Tibial artery (tissue), 4 donors: Measurements from ENCODE around the gene LRTM1.

Source experiments
- DNase-seq, 2 donors: peaks; one replicate each; pipeline ENCODE4 v3.0.0-alpha.2; 2019
- H3K27ac ChIP-seq, 2 donors: fragments of 200-600 bp; sonication (generic) in 1 of 2; 1 replicate in 1 of 2; 2 replicates in 1 of 2; pipeline ENCODE4 v1.5.1; 2018 to 2019; ENCODE audit warnings: mild to moderate bottlenecking in 1 of 2
- H3K27me3 ChIP-seq, 2 donors: fragments of 200-600 bp; sonication (generic) in 1 of 2; one replicate each; pipeline versions ENCODE4 v1.5.1 to v1.6.0; 2016 to 2019
- H3K36me3 ChIP-seq, 3 donors: fragments of 200-600 bp; sonication (generic) in 2 of 3; one replicate each; pipeline ENCODE4 v1.5.1; 2016 to 2019; ENCODE audit warnings: mild to moderate bottlenecking in 2 of 3
- H3K4me1 ChIP-seq, 4 donors: fragments of 200-600 bp; sonication (generic) in 2 of 4; 1 replicate in 3 of 4; 2 replicates in 1 of 4; pipeline ENCODE4 v1.5.1; 2016 to 2019
- H3K4me3 ChIP-seq, 2 donors: fragments of 200-600 bp; sonication (generic) in 1 of 2; 1 replicate in 1 of 2; 2 replicates in 1 of 2; pipeline ENCODE4 v1.5.1; 2018 to 2019; ENCODE audit warnings: mild to moderate bottlenecking in 2 of 2
- H3K9me3 ChIP-seq, 3 donors: fragments of 200-600 bp; sonication (generic) in 1 of 3; one replicate each; pipeline ENCODE4 v1.5.1; 2016 to 2019
- CTCF ChIP-seq, 2 experiments: fragments of 200-600 bp in 1 of 2; fragments of 450-650 bp in 1 of 2; IDR thresholded peaks; one replicate each; pipeline ENCODE4 v1.5.1; 2017 to 2019; ENCODE audit warnings: antibody characterized with exemption in 2 of 2, mild to moderate bottlenecking in 1 of 2, moderate library complexity in 1 of 2
- intact Hi-C: fragments of 100-400 bp; cut with DNase I; formaldehyde crosslinking; loops from one replicate; pipeline ENCODE4 v1.15.0; 2023; ENCODE audit warnings: low total_unique reads

The LRTM1 gene

GRCh38 chr3:54928046-54928770 lies at the start of gene LRTM1:
Gene LRTM1 (minus strand): TSS chr3:54928059. CDS start chr3:54927911, 148 bp downstream.
- Histone ChIP-seq H3K27ac (no peak within 1 kb of the TSS), H3K36me3 (no peaks in the 10 kb centered on the region), H3K4me1 (no peaks in the 10 kb centered on the region), H3K4me3 (no peak within 1 kb of the TSS), H3K27me3 (no peaks in the 10 kb centered on the region), H3K9me3 (no peaks in the 10 kb centered on the region)
- intact Hi-C loops = no loop called here
- no peak for TF ChIP-seq CTCF (IDR thresholded peaks at IDR 0.05)
- no peak for DNase-seq

GRCh38 chr3:54977439-54977838 lies 49.6 kb upstream of the LRTM1 start:
- TF ChIP-seq CTCF (IDR thresholded peaks at IDR 0.05) = no peak
- H3K27me3 ChIP-seq = no peaks in the 10 kb centered on the region
- DNase-seq = no peak
- no peaks in the 10 kb centered on the region for H3K4me1 ChIP-seq
- H3K36me3 ChIP-seq = no peaks in the 10 kb centered on the region
- no peak overlapping the region for H3K27ac ChIP-seq
- H3K9me3 ChIP-seq = no peaks in the 10 kb centered on the region
- H3K4me3 ChIP-seq = no peak overlapping the region
- intact Hi-C loops = no loop called here

GRCh38 chr3:54970895-54971294 lies 43.0 kb upstream of the LRTM1 start:
- Histone ChIP-seq H3K27ac (no peak overlapping the region), H3K27me3 (no peaks in the 10 kb centered on the region), H3K4me3 (no peak overlapping the region), H3K4me1 (no peaks in the 10 kb centered on the region), H3K9me3 (no peaks in the 10 kb centered on the region), H3K36me3 (no peaks in the 10 kb centered on the region)
- no peak for TF ChIP-seq CTCF (IDR thresholded peaks at IDR 0.05)
- intact Hi-C loops = no loop called here
- DNase-seq = no peak

GRCh38 chr3:54969652-54970051 lies 41.8 kb upstream of the LRTM1 start:
- intact Hi-C loops = no loop called here
- TF ChIP-seq CTCF (IDR thresholded peaks at IDR 0.05) = no peak
- no peak for DNase-seq

GRCh38 chr3:54968546-54969172 lies 40.8 kb upstream of the LRTM1 start:
- no peak overlapping the region for H3K4me3 ChIP-seq
- no peak for TF ChIP-seq CTCF (IDR thresholded peaks at IDR 0.05)
- intact Hi-C loops = no loop called here
- no peaks in the 10 kb centered on the region for H3K9me3 ChIP-seq
- H3K27ac ChIP-seq = no peak overlapping the region
- H3K4me1 ChIP-seq = no peaks in the 10 kb centered on the region
- no peaks in the 10 kb centered on the region for H3K27me3 ChIP-seq
- H3K36me3 ChIP-seq = no peaks in the 10 kb centered on the region
- DNase-seq = no peak

More at GRCh38 chr3:54969652-54970051, 41.8 kb upstream of the LRTM1 start:
- Histone ChIP-seq H3K4me3 (no peak overlapping the region), H3K36me3 (no peaks in the 10 kb centered on the region), H3K4me1 (no peaks in the 10 kb centered on the region), H3K9me3 (no peaks in the 10 kb centered on the region), H3K27ac (no peak overlapping the region), H3K27me3 (no peaks in the 10 kb centered on the region)
